DOHH2 (cell line): ENCODE results near the gene MGMT.

Experiments
- EZH2phosphoT487 ChIP-seq: fragments of 200-600 bp; sonication (generic); IDR thresholded peaks from 2 replicates; pipeline ENCODE4 v1.6.1; 2017; ENCODE audit warnings: borderline replicate concordance, mild to moderate bottlenecking, antibody characterized with exemption, low read length, moderate library complexity, mixed read lengths
- TF ChIP-seq, protein P1 (sequence below): fragments of 200-600 bp; sonication (generic); IDR thresholded peaks from one replicate; pipeline ENCODE4 v1.5.1; 2014; ENCODE audit warnings: antibody characterized with exemption, mild to moderate bottlenecking, low read depth, low read length; ENCODE audit not compliant: poor library complexity, severe bottlenecking

GRCh38 chr10:129583831-129584230 is 116.8 kb downstream of the MGMT start:
- TF ChIP-seq, protein P1, sequence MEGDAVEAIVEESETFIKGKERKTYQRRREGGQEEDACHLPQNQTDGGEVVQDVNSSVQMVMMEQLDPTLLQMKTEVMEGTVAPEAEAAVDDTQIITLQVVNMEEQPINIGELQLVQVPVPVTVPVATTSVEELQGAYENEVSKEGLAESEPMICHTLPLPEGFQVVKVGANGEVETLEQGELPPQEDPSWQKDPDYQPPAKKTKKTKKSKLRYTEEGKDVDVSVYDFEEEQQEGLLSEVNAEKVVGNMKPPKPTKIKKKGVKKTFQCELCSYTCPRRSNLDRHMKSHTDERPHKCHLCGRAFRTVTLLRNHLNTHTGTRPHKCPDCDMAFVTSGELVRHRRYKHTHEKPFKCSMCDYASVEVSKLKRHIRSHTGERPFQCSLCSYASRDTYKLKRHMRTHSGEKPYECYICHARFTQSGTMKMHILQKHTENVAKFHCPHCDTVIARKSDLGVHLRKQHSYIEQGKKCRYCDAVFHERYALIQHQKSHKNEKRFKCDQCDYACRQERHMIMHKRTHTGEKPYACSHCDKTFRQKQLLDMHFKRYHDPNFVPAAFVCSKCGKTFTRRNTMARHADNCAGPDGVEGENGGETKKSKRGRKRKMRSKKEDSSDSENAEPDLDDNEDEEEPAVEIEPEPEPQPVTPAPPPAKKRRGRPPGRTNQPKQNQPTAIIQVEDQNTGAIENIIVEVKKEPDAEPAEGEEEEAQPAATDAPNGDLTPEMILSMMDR: no peak
- no peak for TF ChIP-seq EZH2phosphoT487
